Measurements from ENCODE around the gene STRAP.

STRAP gene

GRCh38 chr12:15856097-15856982 lies 25.8 kb upstream of the STRAP start:
- no peak for TF ChIP-seq REST (IDR thresholded peaks at IDR 0.05; ENCODE audit: insufficient read depth in 1 of 2, low read depth in 2 of 2, low read length in 2 of 2)
- no peak for TF ChIP-seq FOXP2 (optimal IDR thresholded peaks at IDR 0.05; ENCODE audit: borderline replicate concordance, extremely low read depth, extremely low read length, insufficient read depth)
- TF ChIP-seq SIN3A (IDR thresholded peaks at IDR 0.05; ENCODE audit: borderline replicate concordance, insufficient read depth, low read length): no peak

- TF ChIP-seq POLR2AphosphoS5 (IDR thresholded peaks at IDR 0.05; ENCODE audit: low read depth, low read length): no peak
- TF ChIP-seq FOXP2 (optimal IDR thresholded peaks at IDR 0.05; ENCODE audit: borderline replicate concordance, extremely low read depth, extremely low read length, insufficient read depth): no peak
- no peak for TF ChIP-seq REST (IDR thresholded peaks at IDR 0.05; ENCODE audit: insufficient read depth in 1 of 2, low read depth in 2 of 2, low read length in 2 of 2)
- no peak for TF ChIP-seq TAF1 (IDR thresholded peaks at IDR 0.05; ENCODE audit: borderline replicate concordance, insufficient read depth, low read length)
- no peak for TF ChIP-seq SIN3A (IDR thresholded peaks at IDR 0.05; ENCODE audit: borderline replicate concordance, insufficient read depth, low read length)
These were observed 23.8 kb upstream of the STRAP start for GRCh38 chr12:15858353-15858752.

- TF ChIP-seq TAF1 (IDR thresholded peaks at IDR 0.05; ENCODE audit: borderline replicate concordance, insufficient read depth, low read length): no peak
- TF ChIP-seq FOXP2 (optimal IDR thresholded peaks at IDR 0.05; ENCODE audit: borderline replicate concordance, extremely low read depth, extremely low read length, insufficient read depth): no peak
- TF ChIP-seq REST (IDR thresholded peaks at IDR 0.05; ENCODE audit: insufficient read depth in 1 of 2, low read depth in 2 of 2, low read length in 2 of 2): no peak
- no peak for TF ChIP-seq POLR2AphosphoS5 (IDR thresholded peaks at IDR 0.05; ENCODE audit: low read depth, low read length)
- TF ChIP-seq SIN3A (IDR thresholded peaks at IDR 0.05; ENCODE audit: borderline replicate concordance, insufficient read depth, low read length): no peak
These were observed 23.1 kb upstream of the STRAP start for GRCh38 chr12:15859116-15859515.

GRCh38 chr12:15861404-15861803 lies 20.8 kb upstream of the STRAP start:
- TF ChIP-seq REST (IDR thresholded peaks at IDR 0.05; ENCODE audit: insufficient read depth in 1 of 2, low read depth in 2 of 2, low read length in 2 of 2) (no peak), SIN3A (IDR thresholded peaks at IDR 0.05; ENCODE audit: borderline replicate concordance, insufficient read depth, low read length) (no peak), POLR2AphosphoS5 (IDR thresholded peaks at IDR 0.05; ENCODE audit: low read depth, low read length) (no peak), TAF1 (IDR thresholded peaks at IDR 0.05; ENCODE audit: borderline replicate concordance, insufficient read depth, low read length) (no peak), FOXP2 (optimal IDR thresholded peaks at IDR 0.05; ENCODE audit: borderline replicate concordance, extremely low read depth, extremely low read length, insufficient read depth) (no peak)
